Activated CD4-positive, alpha-beta T cell treated with anti-CD3 and anti-CD28 coated beads, Interleukin-2, amount 50 U/mL, for 1 hour (primary cell): ENCODE data around the gene CYP1A2.

ENCODE experiments used
- DNase-seq: peaks from one replicate; pipeline ENCODE4 v3.0.0-alpha.2; 2020

CYP1A2 gene

DNA sequence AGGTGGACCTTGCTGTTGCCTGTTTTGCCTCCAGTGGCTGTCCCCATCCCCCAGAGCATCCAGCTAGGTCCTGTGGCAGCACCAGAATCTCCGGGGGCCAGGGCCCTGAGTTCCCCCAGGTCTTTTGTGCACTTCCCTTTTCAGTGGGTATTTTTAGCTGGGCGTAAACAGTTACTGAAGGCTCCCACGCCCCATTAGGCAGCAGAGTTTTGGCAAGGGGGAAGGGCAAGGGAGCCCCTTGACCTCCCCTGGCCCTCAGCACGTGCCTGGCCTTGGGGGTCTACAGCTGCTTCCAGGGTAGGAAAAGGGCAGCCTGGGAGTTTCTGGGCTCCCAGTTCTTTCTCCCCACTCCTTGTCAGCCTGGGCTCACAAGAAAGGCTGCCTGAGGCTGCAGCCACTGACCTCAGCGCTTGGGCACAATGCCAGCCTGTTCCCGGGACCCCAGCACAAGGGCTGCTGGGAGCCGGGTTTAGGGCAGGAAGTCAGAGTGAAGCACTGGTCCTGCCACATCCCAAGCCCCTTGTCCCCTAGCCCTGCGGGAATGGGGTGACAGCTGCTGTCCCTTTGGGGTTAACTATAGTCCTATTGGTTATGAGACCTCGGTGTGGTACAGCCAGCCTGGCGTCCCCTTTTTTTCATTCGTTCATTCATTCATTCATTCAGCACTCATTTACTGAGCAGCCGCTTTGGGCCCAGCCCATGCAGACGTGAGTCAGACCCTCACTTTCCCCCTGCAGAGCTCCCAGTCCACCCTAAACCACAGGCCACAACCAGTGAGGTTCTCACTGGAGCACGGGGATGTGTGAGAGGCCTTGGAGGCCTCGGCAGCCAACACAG lies 41.7 kb downstream of the CYP1A2 start:
- no peak for DNase-seq

DNA sequence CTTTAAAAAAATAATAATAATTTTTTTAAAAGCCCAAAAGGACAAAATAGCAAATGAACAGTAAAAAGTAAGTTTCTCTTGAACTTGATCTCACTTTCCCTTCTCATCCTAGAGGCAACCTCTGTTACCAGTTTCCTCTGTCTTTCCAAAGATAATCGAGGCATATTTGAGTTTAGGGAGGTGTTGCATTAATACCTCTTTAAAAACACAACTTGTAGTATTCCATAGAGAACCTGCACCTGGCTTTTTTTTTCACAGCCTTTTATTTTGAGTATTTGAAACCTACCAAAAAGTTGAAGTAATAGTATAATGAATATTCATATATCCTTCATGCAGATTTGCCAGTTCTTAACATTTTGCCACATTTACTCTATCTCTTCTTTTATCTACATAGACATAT lies 42.4 kb downstream of the CYP1A2 start:
- no peak for DNase-seq

DNA sequence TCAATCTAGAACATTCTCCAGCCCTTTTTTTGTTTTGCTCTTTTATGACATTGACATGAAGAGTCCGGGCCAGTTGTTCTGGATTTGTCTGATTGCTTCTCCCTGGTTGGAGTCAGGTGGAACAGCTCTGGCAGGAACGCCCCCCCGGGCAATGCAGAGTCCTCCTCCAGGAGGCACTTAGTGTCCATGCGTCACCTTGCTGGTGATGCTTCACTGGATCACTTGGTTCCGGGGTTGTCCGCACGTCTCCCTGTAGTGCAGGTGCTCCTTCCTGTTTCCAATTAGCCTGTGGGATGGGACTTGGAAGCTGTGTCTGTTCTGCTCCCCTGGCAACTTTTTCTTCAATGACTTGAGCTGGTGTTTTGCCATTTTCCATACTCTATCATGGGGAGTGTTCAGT lies 43.0 kb downstream of the CYP1A2 start:
- no peak for DNase-seq

DNA sequence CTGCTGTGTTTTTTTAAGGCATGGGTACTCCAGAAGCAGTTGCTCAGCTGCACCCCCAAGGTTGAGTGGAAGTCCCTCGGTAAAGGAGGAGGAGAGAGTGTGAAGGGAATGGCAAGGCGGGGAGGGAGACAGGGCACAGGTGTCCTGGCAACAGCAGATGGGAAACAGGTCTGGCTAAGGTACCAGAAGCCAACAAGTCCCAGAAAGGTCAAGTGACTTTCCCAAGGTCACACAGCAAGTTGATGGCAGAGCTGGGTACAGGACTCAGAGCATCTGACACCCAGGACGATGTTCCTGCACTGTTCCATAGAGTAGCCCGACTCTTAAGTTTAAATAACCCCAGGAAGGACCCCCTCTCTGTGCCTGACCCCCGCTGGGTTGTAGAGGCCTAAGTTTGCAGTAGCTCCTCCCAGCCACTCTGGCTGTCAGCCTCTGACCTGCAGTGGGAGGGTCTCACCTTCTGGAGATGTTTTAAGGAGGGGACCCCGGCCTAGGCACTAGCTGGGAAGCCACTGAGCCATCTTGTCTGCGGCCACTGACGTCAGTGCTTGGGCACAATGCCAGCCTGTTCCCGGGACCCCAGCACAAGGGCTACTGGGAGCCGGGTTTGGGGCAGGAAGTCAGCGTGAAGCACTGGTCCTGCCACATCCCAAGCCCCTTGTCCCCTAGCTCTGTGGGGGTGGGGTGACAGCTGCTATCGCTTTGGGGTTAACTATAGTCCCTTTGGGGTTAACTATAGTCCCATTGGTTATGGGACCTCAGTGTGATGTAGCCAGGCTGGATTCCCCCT lies 43.8 kb downstream of the CYP1A2 start:
- DNase-seq, result no peak

DNA sequence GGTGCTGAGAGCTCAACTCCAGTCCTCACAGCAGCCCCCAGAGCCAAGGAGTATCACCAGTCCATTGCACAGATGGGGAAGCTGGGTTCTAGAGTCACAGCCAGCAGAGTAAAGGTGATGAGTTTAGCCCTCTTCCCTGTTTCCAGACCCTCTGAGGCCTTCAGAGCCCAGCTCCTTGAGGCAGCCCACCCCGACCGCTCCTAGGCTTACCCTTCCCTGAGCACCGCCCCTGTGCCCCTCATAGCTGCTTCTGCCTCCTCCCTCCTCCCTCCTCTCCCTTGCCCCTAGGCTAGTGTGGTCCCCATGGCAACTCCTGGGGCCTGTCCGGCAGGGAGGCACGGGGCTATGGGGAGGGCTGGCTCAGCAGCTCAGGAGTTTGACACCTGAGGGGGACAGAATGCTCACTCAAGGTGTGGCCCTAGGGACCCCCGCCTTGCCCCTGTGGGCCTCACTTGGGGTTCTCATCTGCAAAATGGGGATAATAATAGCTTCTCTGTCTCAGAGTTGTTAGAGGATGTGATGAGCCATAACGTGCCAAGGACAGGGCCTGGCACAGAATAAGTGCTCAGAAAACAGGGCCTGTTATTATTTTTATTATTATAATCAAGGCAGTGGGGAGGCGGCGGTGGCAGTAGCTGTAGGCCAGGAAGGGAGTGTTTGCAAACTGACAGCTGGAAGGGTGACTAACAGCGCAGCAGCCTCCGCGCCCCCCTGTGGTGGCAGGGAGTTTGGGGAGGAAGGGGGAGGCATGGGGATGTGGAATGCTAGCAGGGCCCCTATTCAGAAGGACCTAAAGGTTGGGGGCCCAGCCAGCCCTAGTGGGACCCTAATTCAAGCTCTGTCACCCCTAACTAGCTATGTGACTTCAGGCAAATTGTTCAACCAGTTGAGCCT lies 44.7 kb downstream of the CYP1A2 start:
- peak; percentile 82 for DNase-seq

DNA sequence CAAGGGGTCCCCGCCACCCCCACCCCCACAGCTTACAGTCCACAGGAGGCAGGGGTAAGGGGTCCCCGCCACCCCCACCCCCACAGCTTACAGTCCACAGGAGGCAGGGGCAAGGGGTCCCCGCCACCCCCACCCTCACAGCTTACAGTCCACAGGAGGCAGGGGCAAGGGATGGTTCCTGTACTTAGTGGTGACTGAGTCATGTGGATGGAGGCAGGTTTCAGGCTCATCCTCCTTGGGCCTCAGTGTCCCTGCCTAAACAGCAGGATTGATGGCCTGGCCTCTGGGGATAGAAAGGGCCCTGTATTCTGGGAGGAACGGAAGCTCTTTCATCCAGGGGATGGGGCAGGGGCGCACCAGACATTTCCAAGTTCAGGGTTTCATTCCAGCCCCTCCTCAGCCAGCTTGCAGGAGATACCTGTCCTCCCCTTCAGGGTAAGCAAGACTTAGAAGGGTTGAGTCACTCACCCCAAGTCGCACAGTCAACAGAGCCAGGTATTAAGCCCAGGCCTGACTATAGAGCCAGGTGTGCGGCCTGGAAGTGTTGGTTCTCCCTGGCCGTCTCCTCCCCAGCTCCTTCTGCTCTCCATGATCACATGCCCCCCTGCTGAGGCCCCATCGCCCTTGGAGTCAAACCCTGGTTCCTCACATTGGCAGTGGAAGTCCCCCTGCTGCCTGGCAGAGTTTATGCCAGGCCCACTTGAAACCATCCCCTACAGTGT lies 45.8 kb downstream of the CYP1A2 start:
- DNase-seq, result no peak

DNA sequence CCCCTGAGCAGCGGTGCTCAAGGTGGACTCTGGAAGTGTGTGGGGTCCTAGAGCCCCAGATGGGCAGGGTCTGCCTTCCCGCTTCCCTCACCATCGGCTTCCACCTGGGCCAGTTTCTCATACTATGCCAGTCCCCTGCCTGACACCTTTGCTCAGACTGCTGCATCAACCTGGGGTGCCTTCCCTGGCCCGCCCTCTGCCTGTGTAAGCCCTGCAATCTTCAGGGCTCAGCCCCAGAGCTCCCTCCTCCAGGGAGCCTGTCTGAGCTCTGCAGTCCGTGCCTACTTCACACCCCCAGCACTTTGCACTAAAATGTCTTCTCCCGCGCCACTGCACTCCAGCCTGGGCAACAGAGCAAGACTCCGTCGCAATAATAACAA lies 46.3 kb downstream of the CYP1A2 start:
- DNase-seq, result no peak

DNA sequence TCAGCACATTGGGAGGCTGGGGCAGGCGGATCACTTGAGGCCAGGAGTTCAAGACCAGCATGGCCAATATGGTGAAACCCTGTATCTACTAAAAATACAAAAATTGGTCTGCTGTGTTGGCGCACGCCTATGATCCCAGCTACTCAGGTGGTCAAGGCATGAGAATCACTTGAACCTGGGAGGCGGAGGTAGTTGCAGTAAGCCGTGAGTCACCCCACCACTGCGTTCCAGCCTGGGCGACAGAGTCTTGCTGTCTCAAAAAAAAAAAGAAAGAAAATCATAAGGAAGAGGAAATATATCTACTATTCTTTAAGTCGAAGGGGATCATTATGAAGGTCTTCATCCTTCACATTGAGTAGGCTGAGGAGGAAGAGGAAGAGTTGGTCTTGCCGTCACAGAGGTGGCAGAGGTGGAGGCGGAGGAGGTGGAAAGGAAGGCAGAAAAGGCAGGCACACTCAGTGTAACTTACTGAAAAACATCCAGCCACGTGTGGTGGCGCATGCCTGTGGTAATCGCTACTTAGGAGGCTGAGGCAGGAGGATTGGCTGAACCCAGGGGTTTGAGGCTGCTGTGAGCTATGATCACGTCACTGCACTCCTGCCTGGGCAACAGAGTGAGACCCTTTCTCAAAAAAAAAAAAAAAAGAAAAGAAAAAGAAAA lies 47.5 kb downstream of the CYP1A2 start:
- no peak for DNase-seq

DNA sequence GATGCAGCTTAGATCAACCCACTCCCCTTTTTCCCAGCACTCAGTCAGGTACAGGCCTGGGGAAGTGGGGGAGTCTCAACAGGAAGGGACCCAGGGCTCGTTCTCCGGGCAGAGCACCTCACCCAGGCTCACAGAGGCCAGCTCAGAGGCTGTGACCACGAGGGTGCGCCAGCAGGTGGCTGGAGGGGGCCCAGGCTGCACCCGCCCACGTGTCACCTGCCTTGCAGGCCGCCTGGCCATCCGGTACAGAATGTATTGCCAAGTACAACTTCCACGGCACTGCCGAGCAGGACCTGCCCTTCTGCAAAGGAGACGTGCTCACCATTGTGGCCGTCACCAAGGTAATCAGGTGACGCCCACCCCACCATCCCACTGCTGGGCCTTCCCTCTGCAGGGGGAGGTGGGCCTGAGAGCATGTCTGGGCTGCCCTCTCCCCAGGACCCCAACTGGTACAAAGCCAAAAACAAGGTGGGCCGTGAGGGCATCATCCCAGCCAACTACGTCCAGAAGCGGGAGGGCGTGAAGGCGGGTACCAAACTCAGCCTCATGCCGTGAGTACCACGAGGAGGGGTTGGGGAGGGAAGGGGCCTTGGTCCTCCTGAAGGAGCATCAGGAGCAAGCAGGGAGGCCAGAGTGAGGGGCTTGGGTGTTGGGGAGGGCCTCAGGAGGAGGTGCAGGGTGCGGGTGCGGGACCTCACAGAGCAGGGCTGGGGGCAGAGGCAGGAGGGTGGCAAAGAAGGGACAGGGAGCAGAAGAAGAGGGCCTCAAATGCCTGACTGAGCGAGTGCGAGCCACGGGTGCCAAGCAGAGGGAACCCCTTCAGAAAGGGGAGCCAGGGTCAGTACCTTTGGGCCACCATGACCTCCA lies 50.0 kb downstream of the CYP1A2 start:
- no peak for DNase-seq

DNA sequence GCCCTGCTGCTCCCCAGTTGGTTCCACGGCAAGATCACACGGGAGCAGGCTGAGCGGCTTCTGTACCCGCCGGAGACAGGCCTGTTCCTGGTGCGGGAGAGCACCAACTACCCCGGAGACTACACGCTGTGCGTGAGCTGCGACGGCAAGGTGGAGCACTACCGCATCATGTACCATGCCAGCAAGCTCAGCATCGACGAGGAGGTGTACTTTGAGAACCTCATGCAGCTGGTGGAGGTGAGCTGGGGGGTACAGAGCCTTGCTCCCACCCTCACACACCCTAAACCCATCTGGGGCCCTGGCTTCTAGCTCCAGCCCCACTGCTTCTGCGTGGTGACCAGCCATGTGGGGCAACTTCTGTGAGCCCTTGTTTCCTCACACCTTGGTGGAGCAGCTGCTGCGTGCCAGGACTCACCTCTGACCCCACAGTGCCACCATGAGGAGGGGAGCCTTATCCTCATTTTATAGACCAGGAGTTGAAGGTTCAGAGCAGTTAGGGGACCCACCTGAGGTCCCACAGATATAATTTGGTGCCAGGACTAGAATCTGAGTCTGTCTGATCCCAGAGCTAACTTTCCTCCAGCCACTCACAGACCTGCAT lies 50.7 kb downstream of the CYP1A2 start:
- no peak for DNase-seq

DNA sequence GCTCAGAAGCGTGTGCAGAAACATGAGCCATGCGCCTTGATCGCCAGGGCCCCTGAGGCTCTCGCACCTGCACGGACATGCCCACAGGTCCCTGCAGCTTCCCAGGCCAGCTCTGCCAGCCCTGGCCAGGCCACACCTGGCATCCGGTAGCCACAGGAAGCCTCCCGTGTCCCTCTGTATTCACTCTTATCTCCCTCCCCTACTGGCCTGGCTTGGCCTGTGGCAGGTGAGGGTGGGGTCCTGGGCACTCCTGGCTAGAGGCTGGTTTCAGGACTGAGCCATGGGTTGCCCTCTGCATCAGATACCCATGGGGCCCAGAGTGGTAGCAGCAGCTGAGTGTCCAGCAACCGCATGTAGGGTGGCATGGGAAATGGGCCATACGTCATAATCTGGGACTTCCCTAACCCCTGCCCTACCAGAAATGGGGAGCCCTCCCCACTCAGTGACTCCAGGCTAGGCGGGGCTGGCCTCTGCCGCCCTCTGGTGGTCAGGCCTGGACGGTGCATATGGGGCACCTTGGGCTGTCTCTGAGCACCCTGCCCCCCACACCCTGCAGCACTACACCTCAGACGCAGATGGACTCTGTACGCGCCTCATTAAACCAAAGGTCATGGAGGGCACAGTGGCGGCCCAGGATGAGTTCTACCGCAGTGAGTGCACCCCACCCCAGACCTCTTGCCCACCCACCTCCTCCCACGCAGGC lies 51.4 kb downstream of the CYP1A2 start:
- peak; percentile 89 for DNase-seq

DNA sequence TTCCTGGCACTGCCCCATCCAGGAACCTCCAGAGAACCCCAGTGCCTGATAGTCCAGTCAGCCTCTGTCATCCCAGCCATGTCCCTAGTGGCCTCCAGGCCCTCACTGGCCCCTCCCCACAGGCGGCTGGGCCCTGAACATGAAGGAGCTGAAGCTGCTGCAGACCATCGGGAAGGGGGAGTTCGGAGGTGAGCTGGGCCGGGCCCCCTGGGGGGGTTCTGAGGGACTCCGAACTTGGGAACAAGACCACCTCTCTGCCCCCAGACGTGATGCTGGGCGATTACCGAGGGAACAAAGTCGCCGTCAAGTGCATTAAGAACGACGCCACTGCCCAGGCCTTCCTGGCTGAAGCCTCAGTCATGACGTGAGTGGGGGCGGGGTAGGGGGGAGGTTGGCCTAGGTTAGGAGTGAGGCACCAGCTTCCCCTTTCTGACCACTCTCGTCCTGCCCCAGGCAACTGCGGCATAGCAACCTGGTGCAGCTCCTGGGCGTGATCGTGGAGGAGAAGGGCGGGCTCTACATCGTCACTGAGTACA lies 52.0 kb downstream of the CYP1A2 start:
- DNase-seq, result no peak

DNA sequence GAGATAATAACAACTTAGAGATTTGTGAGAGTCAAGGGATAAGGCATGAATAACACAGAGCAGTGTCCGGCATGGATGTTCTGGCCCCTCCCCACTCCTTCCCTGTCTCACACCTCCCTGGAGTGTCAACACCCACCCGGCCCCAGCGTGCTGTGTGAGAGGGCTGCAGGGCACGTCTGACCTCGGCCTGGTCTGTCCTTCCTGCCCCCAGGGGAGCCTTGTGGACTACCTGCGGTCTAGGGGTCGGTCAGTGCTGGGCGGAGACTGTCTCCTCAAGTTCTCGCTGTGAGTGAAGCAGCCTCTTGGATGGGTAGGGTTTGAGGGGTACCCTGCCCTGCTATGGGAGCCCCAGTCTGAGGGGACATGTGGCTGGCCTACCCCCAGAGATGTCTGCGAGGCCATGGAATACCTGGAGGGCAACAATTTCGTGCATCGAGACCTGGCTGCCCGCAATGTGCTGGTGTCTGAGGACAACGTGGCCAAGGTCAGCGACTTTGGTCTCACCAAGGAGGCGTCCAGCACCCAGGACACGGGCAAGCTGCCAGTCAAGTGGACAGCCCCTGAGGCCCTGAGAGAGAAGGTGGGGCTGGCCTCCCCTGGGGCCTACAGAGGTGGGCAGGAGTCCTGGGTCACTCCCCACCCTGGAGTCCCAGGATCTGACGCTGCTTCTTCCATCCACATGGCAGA lies 52.8 kb downstream of the CYP1A2 start:
- no peak for DNase-seq

DNA sequence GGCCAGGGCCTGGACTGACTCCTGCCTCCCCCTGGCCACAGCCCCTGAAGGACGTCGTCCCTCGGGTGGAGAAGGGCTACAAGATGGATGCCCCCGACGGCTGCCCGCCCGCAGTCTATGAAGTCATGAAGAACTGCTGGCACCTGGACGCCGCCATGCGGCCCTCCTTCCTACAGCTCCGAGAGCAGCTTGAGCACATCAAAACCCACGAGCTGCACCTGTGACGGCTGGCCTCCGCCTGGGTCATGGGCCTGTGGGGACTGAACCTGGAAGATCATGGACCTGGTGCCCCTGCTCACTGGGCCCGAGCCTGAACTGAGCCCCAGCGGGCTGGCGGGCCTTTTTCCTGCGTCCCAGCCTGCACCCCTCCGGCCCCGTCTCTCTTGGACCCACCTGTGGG lies 53.6 kb downstream of the CYP1A2 start:
- DNase-seq, result no peak

DNA sequence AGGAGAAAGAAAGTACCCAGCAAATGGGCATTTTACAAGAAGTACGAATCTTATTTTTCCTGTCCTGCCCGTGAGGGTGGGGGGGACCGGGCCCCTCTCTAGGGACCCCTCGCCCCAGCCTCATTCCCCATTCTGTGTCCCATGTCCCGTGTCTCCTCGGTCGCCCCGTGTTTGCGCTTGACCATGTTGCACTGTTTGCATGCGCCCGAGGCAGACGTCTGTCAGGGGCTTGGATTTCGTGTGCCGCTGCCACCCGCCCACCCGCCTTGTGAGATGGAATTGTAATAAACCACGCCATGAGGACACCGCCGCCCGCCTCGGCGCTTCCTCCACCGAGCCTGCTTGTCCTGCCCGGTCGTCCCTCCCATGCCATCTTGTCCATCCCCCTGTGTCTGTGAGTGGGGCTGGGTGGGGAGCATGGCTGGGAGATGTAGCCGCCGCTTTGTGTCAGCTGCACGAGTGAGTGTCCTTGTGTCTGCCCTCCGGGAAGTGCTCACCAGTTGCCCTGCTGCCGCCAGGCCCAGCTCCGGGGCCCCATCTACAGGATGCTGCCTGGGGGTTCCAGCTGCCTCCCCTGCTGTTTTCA lies 54.3 kb downstream of the CYP1A2 start:
- no peak for DNase-seq

DNA sequence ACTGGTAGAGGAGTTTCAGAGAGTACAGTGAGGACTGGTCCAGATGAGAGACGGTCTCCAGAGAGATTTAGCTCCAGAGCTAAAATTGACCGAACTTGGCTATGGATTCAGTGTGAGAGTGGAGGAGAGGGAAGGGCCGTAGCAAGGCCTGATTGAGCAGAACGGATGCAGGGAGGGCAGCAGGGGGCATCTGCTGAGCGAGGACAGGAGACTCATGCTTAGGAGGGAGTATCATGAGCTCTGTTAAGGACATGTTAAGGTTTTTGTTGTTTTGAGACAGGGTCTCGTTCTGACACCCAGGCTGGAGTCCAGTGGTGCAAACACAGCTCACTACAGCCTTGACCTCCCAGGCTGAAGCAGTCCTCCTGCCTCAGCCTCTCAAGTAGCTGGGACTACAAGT lies 56.3 kb downstream of the CYP1A2 start:
- no peak for DNase-seq
